C4-2B (cell line): ENCODE measurements around the gene FGD4.

ENCODE experiments used
- CTCF ChIP-seq: fragments of 450-650 bp; conservative IDR thresholded peaks from 2 replicates; pipeline ENCODE4 v1.5.1; 2017; ENCODE audit warnings: mild to moderate bottlenecking
- ZFX ChIP-seq: fragments of 450-650 bp; IDR thresholded peaks from 2 replicates; pipeline ENCODE4 v1.6.1; 2017

GRCh38 chr12:32460638-32461037 is 61.3 kb downstream of the FGD4 start:
- TF ChIP-seq CTCF, result no peak
- TF ChIP-seq ZFX, result no peak
